Stimulated activated CD8-positive, alpha-beta memory T cell treated with anti-CD3 and anti-CD28 coated beads, Interleukin-2, amount 100 ng/mL, for 1 hour (primary cell): ENCODE measurements around the gene CTNNA1.
"Not testable (repeated sequence)": the region's sequence is repeated elsewhere in the genome, so short reads cannot be mapped to it uniquely, and the experiment has no call there.

Experiments used
- DNase-seq, 2 donors: peaks; one replicate each; pipeline ENCODE4 v3.0.0-alpha.2; 2020; ENCODE audit warnings: low read depth in 2 of 2

The CTNNA1 gene

GRCh38 chr5:138760448-138761110 is 7.4 kb downstream of the CTNNA1 start:
- no peak for DNase-seq

- DNase-seq: not testable (repeated sequence)
Measured at GRCh38 chr5:138761115-138761514, 7.9 kb downstream of the CTNNA1 start.

GRCh38 chr5:138761670-138762069 is 8.4 kb downstream of the CTNNA1 start:
- DNase-seq: not testable (repeated sequence)

GRCh38 chr5:138762110-138762509 is 8.9 kb downstream of the CTNNA1 start:
- DNase-seq: no peak

GRCh38 chr5:138763037-138763778 is 10.0 kb downstream of the CTNNA1 start:
- no peak for DNase-seq

- DNase-seq: no peak
Measured at GRCh38 chr5:138770291-138770690, 17.1 kb downstream of the CTNNA1 start.

- DNase-seq: no peak
Measured at GRCh38 chr5:138770977-138771376, 17.8 kb downstream of the CTNNA1 start.

GRCh38 chr5:138772986-138773594 is 19.9 kb downstream of the CTNNA1 start:
- no peak for DNase-seq

- not testable (repeated sequence) for DNase-seq
Measured at GRCh38 chr5:138773624-138774023, 20.4 kb downstream of the CTNNA1 start.

GRCh38 chr5:138775034-138775433 is 21.8 kb downstream of the CTNNA1 start:
- no peak for DNase-seq

- no peak for DNase-seq
Measured at GRCh38 chr5:138778234-138778633, 25.0 kb downstream of the CTNNA1 start.

- no peak for DNase-seq
Measured at GRCh38 chr5:138783976-138784375, 30.8 kb downstream of the CTNNA1 start.

- no peak for DNase-seq
Measured at GRCh38 chr5:138784590-138784989, 31.4 kb downstream of the CTNNA1 start.

GRCh38 chr5:138789771-138790242 is 36.6 kb downstream of the CTNNA1 start:
- no peak for DNase-seq

- DNase-seq: no peak
Measured at GRCh38 chr5:138790684-138791083, 37.5 kb downstream of the CTNNA1 start.

- DNase-seq: no peak
Measured at GRCh38 chr5:138792195-138792790, 39.1 kb downstream of the CTNNA1 start.

- DNase-seq: no peak
Measured at GRCh38 chr5:138793575-138793974, 40.4 kb downstream of the CTNNA1 start.

- DNase-seq: no peak
Measured at GRCh38 chr5:138803285-138803684, 50.1 kb downstream of the CTNNA1 start.

GRCh38 chr5:138803935-138804334 is 50.7 kb downstream of the CTNNA1 start:
- no peak for DNase-seq

- no peak for DNase-seq
Measured at GRCh38 chr5:138805096-138805495, 51.9 kb downstream of the CTNNA1 start.

- no peak for DNase-seq
Measured at GRCh38 chr5:138807182-138807581, 54.0 kb downstream of the CTNNA1 start.

- DNase-seq: no peak
Measured at GRCh38 chr5:138809391-138809790, 56.2 kb downstream of the CTNNA1 start.
